Effector memory CD4-positive, alpha-beta T cell (primary cell): Measurements from ENCODE around the gene CADPS2.
"Not testable (repeated sequence)": the region's sequence is repeated elsewhere in the genome, so short reads cannot be mapped to it uniquely, and the experiment has no call there.

ENCODE experiments used
- DNase-seq, 3 donors: peaks; one replicate each; pipeline ENCODE4 v3.0.0-alpha.2; 2020
- H3K27ac ChIP-seq: 2 replicates; pipeline ENCODE4 v1.7.0; 2013; ENCODE audit warnings: mild to moderate bottlenecking, low read length, moderate library complexity; ENCODE audit not compliant: insufficient read depth, poor library complexity, severe bottlenecking
- H3K27me3 ChIP-seq: replicated peaks from 2 replicates; pipeline ENCODE4 v1.7.0; 2013; ENCODE audit warnings: mild to moderate bottlenecking, low read length; ENCODE audit not compliant: insufficient read depth, control insufficient read depth, poor library complexity, severe bottlenecking
- H3K36me3 ChIP-seq: 2 replicates; pipeline ENCODE4 v1.7.0; 2013; ENCODE audit warnings: mild to moderate bottlenecking, low read length, moderate library complexity; ENCODE audit not compliant: control insufficient read depth, insufficient read depth
- H3K4me1 ChIP-seq: 2 replicates; pipeline ENCODE4 v1.7.0; 2013; ENCODE audit warnings: low read length, mild to moderate bottlenecking; ENCODE audit not compliant: control insufficient read depth, insufficient read depth, poor library complexity, severe bottlenecking
- H3K4me3 ChIP-seq: 2 replicates; pipeline ENCODE4 v1.7.0; 2013; ENCODE audit warnings: low read length, low read depth, mild to moderate bottlenecking; ENCODE audit not compliant: insufficient read depth, poor library complexity, severe bottlenecking
- H3K9me3 ChIP-seq: 2 replicates; pipeline ENCODE4 v1.7.0; 2013; ENCODE audit warnings: mild to moderate bottlenecking, low read length, moderate library complexity; ENCODE audit not compliant: control insufficient read depth

CADPS2 gene

DNA sequence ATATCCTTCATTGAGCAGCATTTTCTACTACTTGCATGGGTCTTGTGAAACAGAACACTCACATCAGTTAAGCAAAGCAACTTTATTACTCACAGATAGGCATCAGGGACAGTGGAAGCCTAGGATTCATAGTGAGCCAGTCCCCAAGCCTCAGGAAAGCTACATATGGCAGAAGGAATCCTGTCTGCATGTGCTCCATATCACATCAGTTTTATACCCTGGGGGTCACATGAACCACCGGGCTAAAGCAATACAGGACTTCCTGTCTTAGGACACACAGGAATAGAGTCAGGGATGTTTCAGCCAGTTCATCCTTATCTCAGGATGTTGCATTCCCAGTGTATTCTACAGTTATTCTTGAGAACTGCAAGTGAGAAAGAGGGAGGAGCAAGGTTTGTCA, 596.8 kb downstream of the CADPS2 start:
- no peaks in the 10 kb centered on the region for H3K9me3 ChIP-seq
- H3K4me1 ChIP-seq: no peaks in the 10 kb centered on the region
- H3K4me3 ChIP-seq: no peak overlapping the region
- H3K27me3 ChIP-seq: no peaks in the 10 kb centered on the region
- DNase-seq: no peak
- no peaks in the 10 kb centered on the region for H3K36me3 ChIP-seq
- no peak overlapping the region for H3K27ac ChIP-seq

DNA sequence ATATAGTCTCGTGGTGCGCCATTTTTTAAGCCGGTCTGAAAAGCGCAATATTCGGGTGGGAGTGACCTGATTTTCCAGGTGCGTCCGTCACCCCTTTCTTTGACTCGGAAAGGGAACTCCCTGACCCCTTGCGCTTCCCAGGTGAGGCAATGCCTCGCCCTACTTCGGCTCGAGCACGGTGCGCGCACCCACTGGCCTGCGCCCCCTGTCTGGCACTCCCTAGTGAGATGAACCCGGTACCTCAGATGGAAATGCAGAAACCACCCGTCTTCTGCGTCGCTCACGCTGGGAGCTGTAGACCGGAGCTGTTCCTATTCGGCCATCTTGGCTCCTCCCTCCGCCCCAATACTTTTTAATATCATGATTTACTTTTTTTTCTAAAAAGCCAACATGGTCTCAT, 601.7 kb downstream of the CADPS2 start:
- H3K36me3 ChIP-seq, DNase-seq, H3K4me1 ChIP-seq, H3K4me3 ChIP-seq, H3K9me3 ChIP-seq, H3K27me3 ChIP-seq, H3K27ac ChIP-seq: not testable (repeated sequence)

DNA sequence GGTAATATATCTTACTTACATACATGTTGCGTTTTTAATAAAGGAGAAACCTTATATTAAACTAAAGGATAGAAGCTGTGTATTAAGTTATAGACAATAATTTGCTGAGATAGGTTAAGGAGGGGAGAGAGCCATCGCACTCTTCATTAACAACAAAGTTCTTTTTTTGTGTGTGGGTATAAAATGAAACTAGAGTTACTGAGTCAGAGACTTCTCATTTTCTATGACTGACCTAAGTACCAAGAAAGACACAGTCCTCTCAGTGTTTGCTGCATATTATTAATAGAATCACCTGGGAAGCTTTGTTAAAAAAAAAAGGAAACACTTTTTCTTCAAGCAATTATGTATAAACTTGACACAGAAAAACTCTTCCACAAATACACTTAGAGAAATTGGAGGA, 613.1 kb downstream of the CADPS2 start:
- Histone ChIP-seq H3K4me3 (no peak overlapping the region), H3K4me1 (no peaks in the 10 kb centered on the region), H3K9me3 (no peaks in the 10 kb centered on the region), H3K27me3 (no peaks in the 10 kb centered on the region), H3K27ac (no peak overlapping the region), H3K36me3 (no peaks in the 10 kb centered on the region)
- no peak for DNase-seq

DNA sequence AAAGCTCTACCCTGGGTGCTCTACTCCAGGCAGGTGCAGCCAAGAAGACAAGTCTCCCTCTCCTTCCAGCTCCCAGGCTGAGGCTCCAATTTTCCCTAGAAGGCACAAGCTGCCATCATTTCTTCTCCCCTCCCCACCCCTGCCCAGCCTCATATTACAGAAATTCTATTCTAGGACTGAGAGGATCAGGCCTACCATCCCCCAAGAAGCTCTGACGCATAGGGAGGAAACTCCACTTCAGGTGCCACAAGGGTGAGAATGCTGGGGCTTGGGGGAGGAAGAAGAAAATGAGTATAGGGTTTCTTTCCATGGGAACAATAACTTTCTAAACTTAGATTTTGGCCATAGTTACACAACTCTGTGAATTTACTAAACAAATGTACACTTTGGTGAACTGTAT, 617.0 kb downstream of the CADPS2 start:
- no peaks in the 10 kb centered on the region for H3K27me3 ChIP-seq
- DNase-seq: no peak
- no peak overlapping the region for H3K4me3 ChIP-seq
- no peaks in the 10 kb centered on the region for H3K9me3 ChIP-seq
- H3K27ac ChIP-seq: no peak overlapping the region
- no peaks in the 10 kb centered on the region for H3K4me1 ChIP-seq
- H3K36me3 ChIP-seq: no peaks in the 10 kb centered on the region
